GM18511 (cell line): ENCODE data around the gene RBMXL3.
"Not testable (repeated sequence)": the region's sequence is repeated elsewhere in the genome, so short reads cannot be mapped to it uniquely, and the experiment has no call there.

Experiments used
- ATAC-seq: cut with Tn5 transposase; IDR thresholded peaks from one replicate; pipeline ENCODE4 v1.9.1; 2021; ENCODE audit warnings: mild to moderate bottlenecking, moderate library complexity; ENCODE audit not compliant: unreplicated experiment

The RBMXL3 gene

DNA sequence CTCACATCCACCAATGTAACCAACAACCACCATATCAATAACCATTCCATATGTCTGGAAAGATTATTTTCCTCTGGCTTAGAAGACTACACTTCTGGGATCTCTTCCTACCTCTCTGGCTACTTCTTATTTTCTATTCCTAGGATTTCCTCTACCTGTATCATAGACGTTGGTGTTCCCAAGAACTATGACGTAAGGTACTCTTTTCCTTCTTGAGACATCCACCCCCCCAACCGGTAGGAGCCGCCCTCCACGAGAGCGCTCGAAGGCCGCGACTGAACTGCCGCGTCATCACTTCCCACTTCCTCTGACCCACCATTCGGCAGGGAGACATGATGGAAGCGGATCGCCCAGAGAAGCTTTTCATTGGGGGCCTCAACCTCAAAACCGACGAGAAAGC lies at the start of gene RBMXL3:
Gene RBMXL3, plus strand, starts transcription at position 301 of the 400 bp plus-strand sequence. Its CDS starts 32 bp downstream, at position 333.
- no peak for ATAC-seq

DNA sequence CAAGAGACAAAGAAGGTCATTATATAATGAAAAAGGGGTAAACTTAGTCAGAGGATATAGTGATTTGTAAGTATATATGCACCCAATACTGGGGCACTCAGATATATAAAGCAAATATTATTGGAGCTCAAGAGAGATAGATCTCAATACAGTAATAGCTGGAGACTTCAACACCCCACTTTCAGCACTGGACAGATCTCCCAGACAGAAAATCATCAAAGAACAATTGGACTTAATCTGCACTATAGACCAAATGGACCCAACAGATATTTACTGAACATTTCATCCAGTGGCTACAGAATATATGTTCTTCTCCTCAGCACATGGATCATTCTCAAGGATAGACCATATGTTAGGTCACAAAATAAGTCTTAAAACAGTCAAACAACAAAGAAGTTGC lies 47.2 kb upstream of the RBMXL3 start:
- no peak for ATAC-seq

DNA sequence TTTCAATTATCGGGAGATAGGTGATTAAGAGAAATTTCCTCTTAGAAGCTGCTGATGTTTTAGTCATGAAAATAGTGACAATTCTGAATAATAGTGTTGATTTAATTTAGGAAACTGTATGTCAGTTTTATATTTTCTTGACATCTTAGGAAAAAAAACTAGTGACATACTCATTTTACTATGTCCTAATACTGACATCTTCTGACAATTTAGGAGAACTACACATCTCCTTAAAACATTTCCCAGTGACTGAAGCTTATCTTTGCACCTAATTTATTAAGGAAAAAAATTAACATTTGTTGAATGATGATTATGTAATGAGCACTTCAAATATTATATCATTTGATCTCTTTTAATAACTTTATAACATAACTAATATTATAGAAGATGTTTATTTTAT lies 42.0 kb upstream of the RBMXL3 start:
- ATAC-seq: no peak

DNA sequence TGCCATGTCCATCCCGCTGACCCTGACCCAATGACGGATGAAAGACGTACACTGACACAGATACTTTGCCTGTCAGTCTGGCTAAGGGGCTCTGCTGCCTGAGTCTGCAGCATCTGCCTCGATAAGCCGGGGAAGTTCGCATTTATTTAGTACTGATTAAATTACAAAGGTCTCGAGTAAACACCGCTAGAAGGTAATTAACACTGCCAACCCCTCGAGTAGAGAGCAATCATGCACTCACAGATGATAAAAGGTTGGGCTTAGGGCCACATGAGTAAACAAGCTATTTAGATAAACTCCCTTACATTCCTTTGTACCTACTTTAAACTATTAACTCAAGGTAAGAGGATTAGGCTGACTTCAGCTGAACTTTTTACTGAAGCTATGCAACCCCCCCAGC lies 16.0 kb upstream of the RBMXL3 start:
- no peak for ATAC-seq

DNA sequence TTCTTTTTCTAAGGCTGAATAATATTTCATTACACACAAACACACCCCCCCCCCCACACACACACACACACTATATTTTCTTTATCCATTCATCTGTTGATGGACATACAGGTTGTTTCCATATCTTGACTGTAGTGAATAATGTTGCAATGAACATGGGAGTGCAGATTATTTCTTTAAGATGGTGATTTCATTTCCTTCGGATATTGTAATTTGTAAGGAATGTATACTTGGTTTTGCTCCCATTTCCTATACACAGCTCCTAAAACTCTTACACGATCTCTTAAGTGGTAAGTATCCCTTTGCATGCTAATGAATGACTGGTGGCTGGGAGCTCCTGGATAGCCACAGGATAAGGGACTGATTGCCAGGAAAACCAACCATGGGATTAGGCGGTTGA lies 14.7 kb upstream of the RBMXL3 start:
- ATAC-seq: no peak

DNA sequence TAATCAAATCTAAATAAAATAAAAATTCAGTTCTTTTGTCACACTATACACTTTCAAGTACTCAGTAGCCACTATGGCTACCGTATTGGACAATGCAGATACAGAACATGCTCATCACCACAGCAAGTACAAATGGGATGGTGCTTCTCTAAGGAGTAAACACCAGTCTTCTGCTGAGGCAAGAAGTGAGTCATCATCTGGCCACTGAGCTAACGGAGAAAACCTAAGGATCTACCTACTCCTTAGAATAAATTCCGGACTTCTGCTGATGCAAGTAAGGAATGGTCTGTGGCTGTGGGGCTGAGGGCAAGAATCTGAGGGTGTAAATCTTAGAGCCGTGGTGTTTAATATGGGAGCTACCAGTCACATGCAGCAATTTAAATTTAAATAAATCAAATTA lies 11.3 kb upstream of the RBMXL3 start:
- no peak for ATAC-seq

DNA sequence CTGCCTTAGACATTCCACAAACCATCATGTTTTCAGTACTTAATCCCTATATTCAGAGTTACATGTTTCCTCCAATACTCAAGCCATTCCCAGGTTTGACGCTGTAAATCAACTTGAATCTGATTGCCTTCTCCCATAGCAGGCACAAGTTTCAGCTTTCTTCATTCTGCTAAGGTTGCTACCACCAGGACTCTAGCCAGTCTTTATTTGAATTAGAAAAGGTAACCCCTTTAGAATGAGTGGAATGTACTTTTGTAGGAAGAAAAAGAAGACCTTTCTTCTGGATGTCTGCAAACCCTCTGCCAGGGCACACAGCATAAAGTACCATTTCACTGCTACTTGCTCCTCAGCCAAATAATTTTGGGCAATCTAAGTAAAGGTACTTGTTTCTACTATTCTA lies 10.7 kb upstream of the RBMXL3 start:
- no peak for ATAC-seq

DNA sequence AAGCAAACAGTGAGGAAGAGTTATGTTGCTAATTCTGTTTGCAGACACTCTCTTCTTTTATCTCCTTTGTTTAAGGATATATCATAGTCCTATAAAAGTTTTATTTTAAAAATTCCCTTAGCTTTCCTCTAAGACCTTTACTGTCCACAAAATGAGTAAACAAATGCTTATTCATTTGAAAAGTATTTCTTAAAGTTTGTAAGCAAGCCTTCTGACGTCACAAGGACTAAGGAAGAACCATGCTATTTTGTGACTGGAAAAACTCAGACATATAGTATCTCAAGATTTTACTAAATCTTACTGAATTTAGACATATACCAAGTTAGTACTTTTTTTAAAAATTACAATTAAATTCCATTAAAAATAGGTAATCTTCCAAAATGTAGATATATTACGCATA lies 5.2 kb upstream of the RBMXL3 start:
- no peak for ATAC-seq

DNA sequence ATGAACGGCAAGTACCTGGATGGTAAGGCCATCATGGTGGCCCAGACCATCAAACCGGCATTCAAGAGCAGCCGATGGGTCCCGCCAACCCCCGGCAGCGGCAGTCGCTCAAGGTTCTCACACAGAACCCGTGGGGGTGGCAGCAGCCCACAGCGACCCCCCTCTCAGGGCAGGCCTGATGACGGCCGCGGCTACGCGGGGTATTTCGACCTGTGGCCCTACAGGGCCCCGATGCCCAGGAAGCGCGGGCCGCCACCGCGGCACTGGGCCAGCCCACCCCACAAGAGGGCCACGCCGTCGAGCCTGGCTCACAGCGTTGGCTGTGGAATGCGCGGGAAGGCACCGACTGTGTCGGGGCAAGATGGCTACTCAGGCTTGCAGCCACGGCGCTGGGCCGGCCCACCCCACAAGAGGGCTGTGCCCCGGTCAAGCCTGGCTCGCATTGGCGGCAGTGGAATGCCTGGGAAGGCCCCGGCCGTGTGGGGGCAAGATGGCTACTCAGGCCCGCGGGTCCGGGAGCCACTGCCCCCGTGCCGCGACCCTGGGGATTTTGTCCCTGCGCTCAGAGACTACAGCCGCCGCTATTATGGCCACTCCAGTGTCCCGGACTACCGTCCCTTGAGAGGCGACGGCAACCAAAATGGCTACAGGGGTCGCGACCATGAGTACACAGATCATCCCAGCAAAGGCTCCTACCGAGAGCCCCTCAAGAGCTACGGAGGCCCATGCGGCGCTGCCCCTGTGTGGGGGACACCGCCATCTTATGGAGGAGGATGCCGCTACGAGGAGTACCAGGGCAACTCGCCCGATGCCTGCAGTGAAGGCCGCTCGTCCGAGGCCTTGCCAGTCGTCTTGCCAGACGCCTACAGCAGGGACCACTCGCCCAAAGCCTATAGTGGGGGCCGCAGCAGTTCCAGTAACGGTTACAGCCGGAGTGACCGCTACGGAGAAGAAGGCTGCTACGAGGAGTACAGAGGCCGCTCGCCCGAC lies 731 bp downstream of the RBMXL3 start:
- ATAC-seq: no peak

DNA sequence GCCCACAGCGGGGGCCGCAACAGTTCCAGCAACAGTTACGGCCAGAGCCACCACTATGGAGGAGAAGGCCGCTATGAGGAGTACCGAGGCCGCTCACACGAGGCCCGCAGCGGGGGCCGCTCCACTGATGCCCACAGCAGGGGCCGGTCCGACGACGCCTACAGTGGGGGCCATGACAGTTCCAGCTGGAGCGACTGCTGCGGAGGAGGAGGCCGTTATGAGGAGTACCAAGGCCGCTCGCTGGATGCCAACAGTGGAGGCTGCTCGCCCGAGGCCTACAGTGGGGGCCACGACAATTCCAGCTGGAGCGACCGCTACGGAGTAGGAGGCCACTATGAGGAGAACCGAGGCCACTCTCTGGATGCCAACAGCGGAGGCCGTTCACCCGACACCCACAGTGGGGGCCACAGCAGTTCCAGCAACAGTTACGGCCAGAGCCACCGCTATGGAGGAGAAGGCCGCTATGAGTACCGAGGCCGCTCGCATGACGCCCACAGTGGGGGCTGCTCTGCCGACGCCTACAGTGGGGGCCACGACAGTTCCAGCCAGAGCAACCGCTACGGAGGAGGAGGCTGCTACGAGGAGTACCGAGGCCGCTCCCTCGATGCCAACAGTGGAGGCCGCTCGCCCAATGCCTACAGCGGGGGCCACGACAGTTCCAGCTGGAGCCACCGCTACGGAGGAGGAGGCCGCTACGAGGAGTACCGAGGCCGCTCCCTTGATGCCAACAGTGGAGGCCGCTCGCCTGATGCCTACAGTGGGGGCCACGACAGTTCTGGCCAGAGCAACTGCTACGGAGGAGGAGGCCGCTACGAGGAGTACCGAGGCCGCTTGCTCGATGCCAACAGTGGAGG lies 1.7 kb downstream of the RBMXL3 start:
- no peak for ATAC-seq

DNA sequence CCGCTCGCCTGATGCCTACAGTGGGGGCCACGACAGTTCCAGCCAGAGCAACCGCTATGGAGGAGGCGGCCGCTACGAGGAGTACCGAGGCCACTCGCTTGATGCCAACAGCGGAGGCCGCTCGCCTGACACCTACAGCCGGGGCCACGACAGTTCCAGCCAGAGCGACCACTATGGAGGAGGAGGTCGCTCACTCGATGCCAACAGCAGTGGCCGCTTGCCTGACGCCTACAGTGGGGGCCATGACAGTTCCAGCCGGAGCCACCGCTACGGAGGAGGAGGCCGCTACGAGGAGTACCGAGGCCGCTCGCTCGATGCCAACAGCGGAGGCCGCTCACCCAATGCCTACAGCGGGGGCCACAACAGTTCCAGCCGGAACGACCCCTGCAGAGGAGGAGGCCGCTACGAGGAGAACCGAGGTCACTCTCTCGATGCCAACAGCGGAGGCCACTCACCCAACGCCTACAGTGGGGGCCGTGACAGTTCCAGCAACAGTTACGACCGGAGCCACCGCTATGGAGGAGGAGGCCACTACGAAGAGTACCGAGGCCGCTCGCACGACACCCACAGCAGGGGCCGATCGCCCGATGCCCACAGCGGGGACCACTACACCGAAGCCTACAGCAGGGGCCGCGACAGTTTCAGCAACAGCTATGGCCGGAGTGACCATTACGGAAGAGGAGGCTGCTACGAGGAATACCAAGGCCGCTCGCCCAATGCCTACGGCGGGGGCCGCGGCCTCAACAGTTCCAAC lies 2.5 kb downstream of the RBMXL3 start:
- no peak for ATAC-seq

DNA sequence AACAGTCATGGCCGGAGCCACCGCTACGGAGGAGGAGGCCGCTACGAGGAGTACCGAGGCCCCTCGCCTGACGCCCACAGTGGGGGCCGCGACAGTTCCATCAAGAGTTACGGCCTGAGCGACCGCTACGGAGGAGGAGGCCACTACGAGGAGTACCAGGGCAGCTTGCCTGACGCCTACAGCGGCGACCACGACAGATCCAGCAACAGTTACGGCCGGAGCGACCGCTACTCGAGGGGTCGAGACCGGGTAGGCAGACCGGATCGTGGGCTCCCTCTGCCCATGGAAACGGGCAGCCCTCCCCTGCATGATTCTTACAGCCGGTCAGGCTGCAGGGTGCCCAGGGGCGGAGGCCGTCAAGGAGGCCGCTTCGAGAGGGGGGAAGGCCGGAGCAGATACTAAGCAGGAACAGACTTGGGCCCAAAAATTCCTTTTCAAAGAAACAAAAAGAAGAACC lies 3.1 kb downstream of the RBMXL3 start:
- no peak for ATAC-seq

DNA sequence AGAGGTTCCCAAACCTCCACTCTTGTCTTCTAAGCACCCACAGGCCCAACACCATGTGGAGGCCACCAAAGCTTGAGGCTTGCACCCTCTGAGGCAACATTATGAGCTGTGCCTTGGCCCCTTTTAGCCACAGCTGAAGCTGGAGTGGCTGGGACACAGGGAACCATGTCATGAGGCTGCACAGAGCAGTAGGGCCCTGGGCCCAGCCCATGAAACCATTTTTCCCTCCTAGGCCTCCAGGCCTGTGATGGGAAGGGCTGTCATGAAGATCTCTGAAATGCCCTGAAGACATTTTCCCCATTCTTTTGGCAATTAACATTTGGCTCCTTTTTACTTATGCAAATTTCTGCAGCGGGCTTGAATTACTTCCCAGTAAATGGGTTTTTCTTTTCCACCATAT lies 14.8 kb downstream of the RBMXL3 start:
- ATAC-seq: no peak

DNA sequence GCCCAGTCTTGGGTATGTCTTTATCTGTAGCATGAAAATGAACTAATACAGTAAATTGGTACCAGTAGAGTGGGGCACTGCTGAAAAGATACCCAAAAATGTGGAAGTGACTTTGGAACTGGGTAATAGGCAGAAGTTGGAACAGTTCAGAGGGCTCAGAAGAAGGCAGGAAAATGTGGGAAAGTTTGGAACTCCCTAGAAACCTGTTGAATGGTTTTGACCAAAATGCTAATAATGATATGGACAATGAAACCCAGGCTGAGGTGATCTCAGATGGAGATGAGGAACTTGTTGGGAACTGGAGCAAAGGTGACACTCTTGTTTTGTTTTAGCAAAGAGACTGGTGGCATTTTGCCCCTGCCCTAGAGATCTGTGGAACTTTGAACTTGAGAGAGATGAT lies 20.3 kb downstream of the RBMXL3 start:
- not testable (repeated sequence) for ATAC-seq

DNA sequence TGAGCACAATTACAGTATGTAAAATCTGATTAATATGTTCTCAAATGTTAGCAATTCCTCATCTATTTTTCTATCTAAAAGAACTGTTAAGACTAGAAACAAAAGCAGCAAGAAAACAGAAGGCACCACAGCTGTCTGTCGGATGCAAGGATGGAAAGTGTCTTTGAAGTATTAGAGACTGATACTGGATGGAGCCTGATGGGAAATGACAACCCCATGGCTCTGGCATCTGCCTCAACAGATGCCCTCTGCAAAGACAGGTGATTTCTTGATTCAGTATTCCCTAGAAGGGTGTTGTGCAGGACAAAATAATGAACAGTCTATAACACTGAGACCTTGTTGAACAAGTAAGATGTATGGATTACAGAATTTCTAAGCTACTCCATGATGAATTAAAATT lies 24.9 kb downstream of the RBMXL3 start:
- ATAC-seq: no peak

DNA sequence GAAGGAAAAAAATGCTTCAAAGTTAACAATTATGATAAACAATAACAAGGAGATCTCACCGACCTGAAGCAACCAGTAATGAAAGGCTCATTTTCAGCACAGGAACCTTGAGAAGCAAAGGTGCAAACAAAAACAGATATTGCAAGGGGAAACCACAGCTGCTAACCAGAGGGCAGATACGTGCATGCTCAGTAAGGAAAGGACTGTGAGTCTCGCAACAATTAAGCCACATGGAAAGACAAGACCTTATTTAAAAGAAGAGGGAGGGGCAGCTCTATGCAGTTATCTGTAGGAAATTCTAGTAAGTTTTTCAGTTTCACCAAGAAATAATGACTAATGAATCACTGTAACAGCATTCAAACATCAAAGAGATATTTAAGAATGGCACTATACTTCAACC lies 25.4 kb downstream of the RBMXL3 start:
- no peak for ATAC-seq

DNA sequence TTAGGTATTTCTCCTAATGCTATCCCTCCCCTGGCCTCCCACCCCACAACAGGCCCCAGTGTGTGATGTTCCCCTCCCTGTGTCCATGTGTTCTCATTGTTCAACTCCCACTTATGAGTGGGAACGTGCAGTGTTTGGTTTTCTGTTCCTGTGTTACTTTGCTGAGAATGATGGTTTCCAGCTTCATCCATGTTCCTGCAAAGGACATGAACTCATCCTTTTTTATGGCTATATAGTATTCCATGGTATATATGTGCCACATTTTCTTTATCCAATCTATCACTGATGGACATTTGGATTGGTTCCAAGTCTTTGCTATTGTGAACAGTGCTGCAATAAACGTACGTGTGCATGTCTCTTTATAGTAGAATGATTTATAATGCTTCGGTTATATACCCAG lies 28.1 kb downstream of the RBMXL3 start:
- not testable (repeated sequence) for ATAC-seq

DNA sequence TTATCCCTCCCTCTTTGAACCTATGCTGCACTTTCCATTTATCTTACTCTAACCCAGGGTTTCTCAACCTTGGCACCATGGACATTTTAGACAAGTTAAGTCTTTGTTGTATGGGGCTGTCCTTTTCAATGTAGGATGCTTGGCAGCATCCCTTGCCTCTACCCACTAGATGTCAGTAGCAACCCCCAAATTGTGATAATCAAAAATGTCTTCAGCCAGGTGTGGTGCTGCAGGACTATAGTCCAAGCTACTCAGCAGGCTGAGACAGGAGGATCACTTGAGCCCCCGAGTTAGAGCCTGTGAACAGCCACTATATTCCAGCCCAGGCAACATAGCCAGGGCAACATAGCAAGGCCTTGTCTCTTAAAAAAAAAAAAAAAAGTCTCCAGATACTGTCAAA lies 37.7 kb downstream of the RBMXL3 start:
- no peak for ATAC-seq

DNA sequence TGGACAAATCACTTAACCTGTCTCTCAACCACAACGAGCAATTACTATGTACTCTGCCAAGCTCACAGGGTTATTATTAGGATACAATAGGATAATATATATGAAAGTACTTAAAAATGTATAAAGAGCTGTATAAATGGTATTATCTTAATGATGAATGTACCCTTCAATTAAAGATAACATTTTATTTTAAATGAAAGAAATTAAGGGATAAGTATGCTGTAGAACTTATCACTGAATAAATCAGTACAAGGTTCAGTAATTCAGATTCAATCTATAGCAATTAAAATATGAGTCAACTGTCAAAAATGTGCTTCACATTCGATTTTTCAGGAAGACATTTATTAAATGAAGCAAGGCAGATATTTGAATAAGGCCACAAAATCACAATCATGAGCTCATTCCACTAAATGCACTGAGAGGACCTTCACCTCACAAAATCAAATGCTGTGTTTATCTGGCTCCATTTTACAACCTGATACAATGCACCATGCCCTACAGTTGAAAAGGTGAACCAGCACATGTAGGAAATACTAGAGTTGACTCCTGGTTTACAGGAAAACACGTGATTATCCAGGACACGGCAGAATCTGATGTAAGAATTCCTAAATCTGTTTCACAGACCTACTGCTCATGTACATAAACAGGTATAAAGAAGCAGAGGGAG lies 40.3 kb downstream of the RBMXL3 start:
- ATAC-seq: no peak

DNA sequence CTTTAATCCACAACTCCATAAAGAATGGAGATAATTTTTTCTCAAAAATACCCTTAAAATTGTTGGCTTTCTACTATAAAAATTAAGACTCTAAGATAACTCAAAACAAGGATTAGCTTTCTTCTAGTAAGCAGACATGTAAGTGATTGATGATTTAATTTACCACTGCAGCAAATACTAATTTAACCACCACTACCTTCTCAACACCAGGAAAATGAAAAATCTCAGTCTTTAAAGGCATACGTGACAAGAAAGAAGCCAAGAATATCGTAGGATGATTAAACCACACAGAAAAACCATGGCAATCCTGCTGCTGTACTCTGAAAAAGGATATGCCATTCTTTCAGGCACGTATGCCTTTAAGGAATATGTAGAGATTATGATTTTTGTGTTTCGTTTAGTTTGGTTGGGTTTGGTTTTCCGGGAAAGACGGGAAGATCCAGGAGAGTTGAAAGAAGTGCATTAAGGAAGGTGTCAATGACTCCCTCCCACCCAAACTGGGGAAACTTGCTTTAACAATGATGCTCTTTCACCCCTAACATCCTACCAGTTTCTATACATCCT lies 43.8 kb downstream of the RBMXL3 start:
- no peak for ATAC-seq
